ENCODE data around the gene CACFD1.

Gene CACFD1

GRCh38 chr9:133505901-133506652 is 46.3 kb downstream of the CACFD1 start:
- no peak for DNase-seq

GRCh38 chr9:133506653-133507038 is 46.9 kb downstream of the CACFD1 start:
- DNase-seq = no peak

GRCh38 chr9:133507246-133507965 is 47.6 kb downstream of the CACFD1 start:
- DNase-seq = no peak

GRCh38 chr9:133508046-133508445 is 48.3 kb downstream of the CACFD1 start:
- no peak for DNase-seq

GRCh38 chr9:133509179-133510083 is 49.7 kb downstream of the CACFD1 start:
- DNase-seq = no peak

- no peak for DNase-seq
Observed at GRCh38 chr9:133510926-133511505, 51.2 kb downstream of the CACFD1 start.

- no peak for DNase-seq
Observed at GRCh38 chr9:133511607-133512006, 51.8 kb downstream of the CACFD1 start.

- DNase-seq = no peak
Observed at GRCh38 chr9:133512253-133513213, 52.8 kb downstream of the CACFD1 start.

- no peak for DNase-seq
Observed at GRCh38 chr9:133513214-133514100, 53.7 kb downstream of the CACFD1 start.

- no peak for DNase-seq
Observed at GRCh38 chr9:133514460-133515239, 54.9 kb downstream of the CACFD1 start.

GRCh38 chr9:133515240-133515610 is 55.4 kb downstream of the CACFD1 start:
- no peak for DNase-seq

- DNase-seq = no peak
Observed at GRCh38 chr9:133515615-133516255, 56.0 kb downstream of the CACFD1 start.

- no peak for DNase-seq
Observed at GRCh38 chr9:133516256-133516960, 56.6 kb downstream of the CACFD1 start.

- DNase-seq = no peak
Observed at GRCh38 chr9:133516961-133517350, 57.2 kb downstream of the CACFD1 start.

- DNase-seq = no peak
Observed at GRCh38 chr9:133517711-133518110, 57.9 kb downstream of the CACFD1 start.

- no peak for DNase-seq
Observed at GRCh38 chr9:133518200-133518599, 58.4 kb downstream of the CACFD1 start.

- no peak for DNase-seq
Observed at GRCh38 chr9:133518706-133519449, 59.1 kb downstream of the CACFD1 start.

- no peak for DNase-seq
Observed at GRCh38 chr9:133519693-133520092, 59.9 kb downstream of the CACFD1 start.
